ENCODE measurements around the gene MAGI2. TPM values are rescaled to one million over a fixed set of nuclear protein-coding genes. Genes with fewer than 3 reads are reported as not detected.

Gene MAGI2
- total RNA-seq, 1 experiment from 2014 or later: 14.3 TPM

GRCh38 chr7:79288655-79289054 is 164.8 kb downstream of the MAGI2 start:
- WGBS (ENCODE audit: extremely low coverage, insufficient read length, low lambda C conversion rate): no CpG with 5 or more reads among the region's 5 CpGs
- no peak overlapping the region for H3K27ac Mint-ChIP-seq
- no peaks in the 10 kb centered on the region for H3K79me2 ChIP-seq (ENCODE audit: insufficient read depth, low read length)

More at GRCh38 chr7:79288655-79289054, 164.8 kb downstream of the MAGI2 start:
- no peak overlapping the region for H2BK5ac ChIP-seq (ENCODE audit: insufficient read length, low read length)
- H3K9ac ChIP-seq (ENCODE audit: extremely low read depth, insufficient read length, low read length): no peak overlapping the region
- no peaks in the 10 kb centered on the region for H3K79me1 ChIP-seq (ENCODE audit: insufficient read depth, low read depth, low read length, poor library complexity, severe bottlenecking)
- H2BK20ac ChIP-seq (ENCODE audit: low read depth, low read length, poor library complexity, severe bottlenecking): no peak overlapping the region
- H4K5ac ChIP-seq (ENCODE audit: insufficient read length, low read depth, low read length): no peak overlapping the region
- H2BK120ac ChIP-seq (ENCODE audit: low read depth, low read length, poor library complexity, severe bottlenecking): no peak overlapping the region
- H4K8ac ChIP-seq (replicated peaks; ENCODE audit: insufficient read length, low read depth, low read length): no peak overlapping the region
- no peaks in the 10 kb centered on the region for H3K4me1 ChIP-seq (ENCODE audit: insufficient read depth, low read length)
- H3K27me3 Mint-ChIP-seq (ENCODE audit: low read depth): peaks cover 2% of the 10 kb centered on the region; the same call in 1 of the 2 replicates
- H3K27me3 ChIP-seq (ENCODE audit: insufficient read depth, low read length): no peaks in the 10 kb centered on the region
- H3K23ac ChIP-seq (ENCODE audit: insufficient read length, low read depth, low read length): no peak overlapping the region
- H3T11ph ChIP-seq (ENCODE audit: low read length): no peak overlapping the region
- H3K4me3 Mint-ChIP-seq: no peak overlapping the region
- no peak overlapping the region for H2AK5ac ChIP-seq (ENCODE audit: insufficient read length, low read length)
- no peak overlapping the region for H3K27ac ChIP-seq (ENCODE audit: insufficient read length, low read depth, low read length)
- H2AFZ ChIP-seq (ENCODE audit: low read length): no peak overlapping the region
- H3K4me1 Mint-ChIP-seq: no peaks in the 10 kb centered on the region
- H3K18ac ChIP-seq (ENCODE audit: insufficient read length, low read depth, low read length): no peak overlapping the region
- H3K56ac ChIP-seq (ENCODE audit: insufficient read length, low read depth, low read length): no peak overlapping the region
- no peak overlapping the region for H3K4me2 ChIP-seq (ENCODE audit: insufficient read depth, insufficient read length, low read length)
- no peak overlapping the region for H4K91ac ChIP-seq (ENCODE audit: insufficient read length, low read depth, low read length)
- H3K4ac ChIP-seq (ENCODE audit: low read depth, low read length): no peak overlapping the region
- H3K23me2 ChIP-seq (ENCODE audit: insufficient read length, low read depth, low read length, poor library complexity, severe bottlenecking): no peaks in the 10 kb centered on the region
- H2BK15ac ChIP-seq (ENCODE audit: low read depth, low read length): no peak overlapping the region
- no peaks in the 10 kb centered on the region for H3K9me3 ChIP-seq (ENCODE audit: control insufficient read depth, low read depth, low read length)
- H3K36me3 Mint-ChIP-seq (ENCODE audit: insufficient read depth in 1 of 3, low read depth in 3 of 3): no peaks in the 10 kb centered on the region
- no peaks in the 10 kb centered on the region for H4K20me1 ChIP-seq (ENCODE audit: control insufficient read depth, insufficient read depth, insufficient read length)
- H3K14ac ChIP-seq (ENCODE audit: insufficient read depth, low read length): no peak overlapping the region
- DNase-seq: no peak
- TF ChIP-seq CTCF (conservative IDR thresholded peaks at IDR 0.05): no peak
- no peaks in the 10 kb centered on the region for H3K9me3 Mint-ChIP-seq
- H2BK12ac ChIP-seq (ENCODE audit: insufficient read length, low read depth, low read length): no peak overlapping the region
